ENCODE results near the gene MXD3.
"Not testable (repeated sequence)": the region's sequence is repeated elsewhere in the genome, so short reads cannot be mapped to it uniquely, and the experiment has no call there.

MXD3 gene

DNA sequence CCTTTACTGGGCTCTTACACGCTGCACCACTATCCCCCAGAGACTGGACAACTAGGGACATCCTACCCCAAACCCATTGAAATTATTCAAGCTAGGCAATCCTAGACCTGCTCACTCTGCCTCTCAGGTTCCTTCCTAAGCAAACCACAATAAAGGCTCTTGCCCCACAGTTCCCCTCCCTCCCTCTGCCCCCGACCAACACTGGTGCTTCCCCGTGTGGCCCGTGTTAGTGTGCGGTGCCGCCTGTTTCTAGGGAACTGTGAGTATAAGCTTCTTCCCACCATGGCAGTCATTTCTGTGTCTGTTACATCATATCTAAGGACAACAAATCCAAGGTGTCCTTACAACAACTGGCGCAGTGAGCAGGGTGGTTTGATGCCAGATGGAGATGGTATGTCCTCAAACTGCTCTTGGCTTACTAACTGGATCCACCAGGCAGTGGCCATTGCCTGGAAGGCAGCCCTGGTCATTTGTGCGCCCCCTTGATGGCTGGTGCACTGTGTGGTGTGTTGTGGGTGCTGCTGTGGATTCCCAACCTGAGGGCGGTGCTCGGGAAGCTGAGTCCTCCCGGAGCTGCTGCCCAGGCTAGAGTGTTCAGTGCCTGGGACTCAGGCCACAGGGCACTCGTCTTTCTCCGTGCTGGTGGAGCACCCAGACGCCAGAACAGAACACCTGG lies 8.4 kb upstream of the MXD3 start:
- no peak for DNase-seq (ENCODE audit: low read depth, low spot score)

DNA sequence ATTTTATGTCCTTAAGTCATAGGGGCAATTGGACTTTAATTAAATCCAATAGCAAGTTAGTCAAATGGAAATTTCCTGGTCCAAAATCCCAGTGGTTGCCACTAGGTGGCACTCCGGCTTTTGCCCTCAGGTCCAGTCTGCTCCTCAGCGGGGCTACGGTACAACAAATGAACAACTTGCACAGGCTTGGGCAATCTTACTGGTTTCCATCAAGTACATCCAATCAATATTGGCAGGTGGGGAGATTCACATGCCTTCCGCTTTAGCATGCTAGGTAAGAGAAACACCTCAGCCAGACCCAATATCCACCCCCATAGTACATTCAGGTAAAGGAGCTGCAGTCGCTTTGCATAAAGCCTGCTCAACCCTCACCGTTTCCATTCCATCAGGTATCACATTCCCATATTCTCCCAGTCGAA lies 6.3 kb upstream of the MXD3 start:
- no peak for DNase-seq (ENCODE audit: low read depth, low spot score)

DNA sequence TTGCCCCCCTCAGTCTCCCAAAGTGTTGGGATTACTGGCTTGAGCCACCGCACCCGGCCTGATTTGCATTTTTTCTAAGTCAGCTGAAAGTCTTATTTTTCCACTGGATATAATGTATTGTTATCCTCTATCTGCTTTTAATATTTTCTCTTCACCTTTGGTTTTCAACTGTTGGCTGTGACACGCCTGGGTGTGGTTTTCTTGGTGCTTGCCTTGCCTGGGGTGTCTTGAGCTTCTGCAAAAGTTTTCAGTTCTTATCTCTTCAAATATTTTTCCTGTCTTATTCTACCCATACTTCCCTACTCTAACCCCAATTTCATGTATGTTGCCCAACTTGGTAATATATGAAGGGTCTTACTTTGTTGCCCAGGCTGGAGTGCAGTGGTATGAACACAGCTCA lies 4.3 kb upstream of the MXD3 start:
- DNase-seq (ENCODE audit: low read depth, low spot score), result no peak

DNA sequence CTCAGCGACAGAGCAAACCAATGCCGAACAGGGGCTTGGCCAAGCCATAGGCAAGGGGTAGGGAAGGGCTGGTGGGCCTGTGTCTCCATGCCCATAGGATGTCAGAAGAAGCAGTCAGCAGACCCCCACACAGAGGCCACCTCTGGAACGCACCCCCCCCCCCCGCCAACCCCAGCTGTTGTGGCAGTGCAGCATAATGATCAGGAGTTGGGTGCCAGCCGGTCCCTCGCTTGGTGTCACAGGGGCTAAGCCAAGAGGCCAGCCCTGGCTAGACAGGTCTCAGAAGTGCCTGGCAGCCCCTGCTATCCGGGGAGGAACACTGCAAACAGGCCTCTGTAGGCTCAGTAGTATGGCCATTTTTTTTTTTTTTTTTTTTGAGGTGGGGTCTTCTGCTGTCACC lies 3.7 kb upstream of the MXD3 start:
- no peak for DNase-seq (ENCODE audit: low read depth, low spot score)

DNA sequence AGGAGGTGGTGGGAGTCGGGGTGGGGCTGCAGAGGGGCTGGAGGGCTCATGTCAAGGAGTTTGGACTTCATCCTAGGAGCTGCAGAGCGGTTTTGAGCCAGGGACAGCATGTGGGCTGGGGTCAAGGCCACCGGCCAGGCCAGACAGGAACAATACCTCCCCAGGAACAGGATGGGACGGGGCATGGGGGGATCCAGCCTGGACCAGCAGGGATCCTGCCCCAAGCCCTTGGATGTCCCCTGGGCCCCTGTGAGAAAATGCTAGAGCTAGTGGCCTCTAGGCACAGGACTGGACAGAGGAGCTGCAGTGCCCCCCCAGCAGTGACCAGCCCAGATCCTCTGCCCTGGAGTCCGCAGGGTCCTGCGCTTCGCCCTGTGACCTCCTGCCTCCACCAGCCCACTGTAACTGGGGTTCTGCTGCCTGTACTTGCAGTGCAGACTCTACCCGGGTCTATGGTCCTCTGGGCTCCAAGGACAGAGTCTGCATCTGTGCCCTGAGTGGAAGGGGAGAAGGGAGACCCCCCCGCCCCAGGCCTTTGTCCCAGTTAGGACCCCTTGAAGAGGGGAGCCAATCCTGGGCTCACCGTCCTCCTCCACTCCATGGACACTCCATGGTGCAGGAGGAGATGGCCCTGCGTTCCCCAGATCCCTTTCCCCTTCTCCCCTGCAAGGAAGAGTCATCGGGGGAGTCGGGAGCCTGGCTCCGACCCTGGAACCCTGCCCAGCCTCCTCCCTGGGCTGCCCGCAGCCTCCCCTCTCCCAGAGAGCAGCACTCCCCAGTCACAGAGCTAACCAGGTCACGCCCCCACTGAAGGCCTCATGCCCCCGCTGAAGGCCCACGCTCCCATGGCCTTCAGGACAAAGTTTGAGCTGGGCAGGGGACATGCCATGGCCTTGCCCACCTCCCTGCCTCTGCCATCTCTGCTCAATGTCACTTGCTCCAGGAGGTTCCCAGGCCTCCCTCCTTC lies 3.0 kb upstream of the MXD3 start:
- no peak for DNase-seq (ENCODE audit: low read depth, low spot score)

DNA sequence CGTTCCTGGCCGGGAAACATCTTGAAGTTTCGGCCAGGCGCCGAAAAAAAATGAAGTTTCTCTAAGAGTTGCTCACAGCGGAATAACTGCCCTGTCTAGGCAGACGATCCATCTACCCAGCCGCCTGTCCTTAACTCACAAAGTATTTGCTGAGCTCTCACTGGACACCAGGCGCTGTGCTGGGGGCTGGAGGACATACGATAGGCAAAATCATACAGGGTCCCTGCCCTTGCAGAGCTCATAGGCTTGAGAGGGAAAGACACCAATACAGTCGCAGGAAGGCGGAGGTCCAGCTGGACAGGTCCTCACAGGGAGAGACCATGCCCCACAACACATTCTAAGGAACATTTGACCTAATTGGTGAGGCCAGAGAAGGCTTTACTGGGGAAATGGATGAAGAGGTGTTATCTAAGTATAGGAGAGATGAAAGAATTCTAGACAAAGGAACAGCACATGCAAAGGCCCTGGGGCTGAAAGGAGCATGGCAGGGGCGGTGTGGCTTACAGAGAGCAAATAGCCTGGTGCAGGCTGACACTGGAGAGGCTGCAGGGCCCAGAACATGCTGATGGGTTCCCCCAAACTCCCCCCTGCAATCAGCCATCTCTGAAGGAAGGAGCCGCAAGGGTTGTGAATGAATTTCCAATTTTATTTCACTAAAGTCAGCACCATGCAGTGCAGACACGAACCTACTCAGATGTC lies 2.0 kb upstream of the MXD3 start:
- no peak for DNase-seq (ENCODE audit: low read depth, low spot score)

DNA sequence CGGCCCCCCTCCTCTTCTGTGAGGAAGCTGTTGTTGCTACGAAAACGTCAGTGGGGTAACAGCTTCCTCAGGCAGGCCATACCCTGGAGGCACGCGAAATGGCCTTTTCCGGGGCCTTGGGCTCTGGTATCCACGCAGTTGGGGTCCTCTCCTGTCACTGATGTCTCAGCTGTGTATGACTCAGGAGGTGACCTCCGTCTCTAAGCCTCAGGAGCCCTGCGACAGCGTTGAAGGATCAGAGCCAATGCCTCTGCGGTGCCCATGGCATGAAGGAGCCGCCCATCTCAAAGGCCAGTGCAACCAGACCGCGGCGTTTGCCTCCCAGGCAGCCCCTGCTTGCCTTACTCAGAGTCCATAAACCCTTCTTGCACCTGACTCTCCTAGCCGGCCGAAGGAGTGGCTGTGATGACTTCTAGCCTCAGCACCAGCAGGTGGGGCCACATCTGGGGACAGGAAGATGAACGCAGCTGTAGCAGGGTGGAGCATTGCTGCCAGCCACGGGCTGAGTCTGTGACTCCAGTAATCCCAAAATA lies 1.0 kb upstream of the MXD3 start:
- DNase-seq (ENCODE audit: low read depth, low spot score), result no peak

DNA sequence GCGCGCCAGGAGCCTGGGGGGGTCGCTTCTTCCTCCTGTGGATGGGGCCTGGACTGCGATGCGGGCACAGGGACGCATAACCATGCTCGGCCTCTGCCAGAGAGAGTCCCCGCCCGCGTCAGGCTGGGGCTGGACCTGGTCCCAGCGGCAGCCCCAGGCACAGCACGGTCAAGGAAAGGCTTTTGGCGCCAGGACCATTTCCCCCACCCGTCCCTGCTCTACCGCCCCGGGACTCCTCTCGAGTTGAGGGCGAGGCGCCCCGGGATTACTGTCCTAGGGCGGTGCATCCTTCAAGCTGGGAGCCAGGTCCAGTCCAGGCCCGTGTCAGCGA lies 341 bp downstream of the MXD3 start:
- no peak for DNase-seq (ENCODE audit: low read depth, low spot score)

DNA sequence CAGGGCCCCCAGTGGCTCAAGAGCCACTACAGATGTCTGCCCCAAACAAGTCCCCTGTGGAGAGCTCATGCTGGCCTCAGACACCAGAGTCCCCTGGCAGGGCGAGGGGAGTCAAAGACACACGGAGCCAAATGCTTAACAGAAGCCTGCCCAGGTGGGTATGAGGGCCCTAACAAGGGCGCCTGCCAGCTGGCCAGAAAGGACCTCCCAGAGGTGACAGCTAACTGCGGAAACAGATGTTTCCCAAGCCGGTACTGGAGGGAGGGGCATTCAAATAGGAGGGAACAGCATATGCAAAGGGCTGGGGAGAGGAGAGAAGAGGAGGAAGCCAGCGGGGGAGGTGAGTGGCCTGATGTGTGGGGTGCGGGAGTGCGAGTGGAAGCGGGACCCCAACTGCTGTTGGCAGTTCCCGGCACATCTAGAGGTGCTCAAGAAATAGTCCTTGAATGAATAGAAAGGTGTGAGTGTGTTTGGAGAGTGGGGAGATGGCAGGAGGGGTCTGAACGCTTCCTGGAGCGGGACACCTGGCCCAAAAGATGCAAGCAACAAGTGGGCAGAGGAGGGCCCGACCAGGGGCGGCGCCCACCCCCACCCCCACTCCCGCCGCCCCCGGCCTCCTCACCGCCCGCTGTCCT lies 824 bp downstream of the MXD3 start:
- no peak for DNase-seq (ENCODE audit: low read depth, low spot score)

DNA sequence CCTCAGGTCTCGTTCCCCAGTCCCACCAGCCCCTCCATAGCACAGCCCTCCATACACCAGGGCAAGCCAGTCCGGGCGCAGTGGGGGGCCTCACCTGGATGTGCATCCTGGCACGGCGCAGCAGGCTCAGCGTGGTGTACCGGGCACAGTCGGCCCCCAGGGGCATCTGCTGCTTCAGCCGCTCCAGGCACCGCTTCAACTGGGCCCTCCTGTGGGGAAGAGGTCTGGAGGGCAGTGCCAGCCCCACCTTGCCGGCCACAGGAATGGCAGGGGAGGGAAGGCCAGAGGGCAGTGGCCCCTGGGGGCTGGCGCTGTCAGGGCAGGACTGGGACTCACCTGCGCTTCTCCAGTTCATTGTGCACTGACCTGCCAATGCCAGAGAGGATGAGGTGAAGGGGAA lies 1.4 kb downstream of the MXD3 start:
- no peak for DNase-seq (ENCODE audit: low read depth, low spot score)

DNA sequence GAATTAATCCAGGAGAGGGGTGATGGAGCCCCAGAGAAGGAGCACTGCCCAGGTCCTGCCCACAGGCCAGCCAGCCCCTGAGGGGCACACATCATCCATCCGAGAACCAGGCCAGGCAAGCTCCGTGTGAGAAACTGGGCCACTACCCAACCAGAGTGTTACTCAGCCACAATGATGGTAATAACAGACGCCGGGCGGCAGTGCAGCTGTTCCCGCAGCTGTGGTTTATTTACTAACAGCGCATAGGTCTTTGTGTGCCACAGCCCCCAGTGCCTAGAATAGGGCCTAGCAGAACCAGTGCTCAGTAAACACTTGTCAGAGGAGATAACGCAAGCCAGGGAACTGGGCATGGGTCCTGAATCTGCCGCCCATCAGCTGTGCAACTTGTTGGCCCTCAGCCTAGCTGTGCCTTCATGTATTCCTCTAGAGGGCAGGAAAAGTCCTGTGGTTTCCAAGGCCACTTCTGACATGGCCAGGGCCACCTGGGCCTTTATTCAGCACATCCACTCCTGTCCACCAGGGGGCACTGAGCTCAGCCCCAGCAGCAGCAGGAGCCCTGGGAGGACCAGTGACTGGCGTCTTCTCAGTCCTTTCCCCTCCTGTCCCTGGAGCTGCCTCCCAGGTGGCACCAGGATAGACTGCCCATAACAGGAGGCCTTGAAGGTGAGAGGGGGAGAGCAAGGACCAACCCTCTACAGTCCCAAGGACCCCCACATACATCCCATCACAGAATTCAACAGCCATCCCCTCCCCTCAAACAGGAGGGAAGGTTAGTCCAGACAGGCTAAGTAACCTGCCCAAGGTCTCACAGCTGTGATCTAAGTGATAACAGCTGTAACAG lies 2.1 kb downstream of the MXD3 start:
- DNase-seq (ENCODE audit: low read depth, low spot score), result no peak

DNA sequence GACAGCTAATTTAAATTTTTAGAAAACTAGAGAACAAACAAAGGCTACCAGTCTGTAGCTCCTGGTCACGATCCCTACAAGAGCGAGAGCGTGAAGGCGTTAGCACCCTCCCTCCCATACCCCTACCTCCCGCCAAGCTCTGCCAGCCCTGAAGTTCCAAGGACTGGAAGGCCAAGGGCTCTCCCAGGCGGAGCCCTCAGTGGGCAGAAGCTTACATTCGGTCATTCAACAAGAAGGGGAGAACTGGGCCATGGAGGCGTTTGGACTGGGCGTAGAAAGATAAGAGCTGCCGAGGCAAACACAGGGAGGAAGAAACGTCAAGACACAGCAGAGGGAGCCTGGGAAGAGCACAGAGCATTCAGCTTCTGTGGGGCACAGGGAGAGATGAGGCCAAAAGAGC lies 3.0 kb downstream of the MXD3 start:
- DNase-seq (ENCODE audit: low read depth, low spot score), result no peak

DNA sequence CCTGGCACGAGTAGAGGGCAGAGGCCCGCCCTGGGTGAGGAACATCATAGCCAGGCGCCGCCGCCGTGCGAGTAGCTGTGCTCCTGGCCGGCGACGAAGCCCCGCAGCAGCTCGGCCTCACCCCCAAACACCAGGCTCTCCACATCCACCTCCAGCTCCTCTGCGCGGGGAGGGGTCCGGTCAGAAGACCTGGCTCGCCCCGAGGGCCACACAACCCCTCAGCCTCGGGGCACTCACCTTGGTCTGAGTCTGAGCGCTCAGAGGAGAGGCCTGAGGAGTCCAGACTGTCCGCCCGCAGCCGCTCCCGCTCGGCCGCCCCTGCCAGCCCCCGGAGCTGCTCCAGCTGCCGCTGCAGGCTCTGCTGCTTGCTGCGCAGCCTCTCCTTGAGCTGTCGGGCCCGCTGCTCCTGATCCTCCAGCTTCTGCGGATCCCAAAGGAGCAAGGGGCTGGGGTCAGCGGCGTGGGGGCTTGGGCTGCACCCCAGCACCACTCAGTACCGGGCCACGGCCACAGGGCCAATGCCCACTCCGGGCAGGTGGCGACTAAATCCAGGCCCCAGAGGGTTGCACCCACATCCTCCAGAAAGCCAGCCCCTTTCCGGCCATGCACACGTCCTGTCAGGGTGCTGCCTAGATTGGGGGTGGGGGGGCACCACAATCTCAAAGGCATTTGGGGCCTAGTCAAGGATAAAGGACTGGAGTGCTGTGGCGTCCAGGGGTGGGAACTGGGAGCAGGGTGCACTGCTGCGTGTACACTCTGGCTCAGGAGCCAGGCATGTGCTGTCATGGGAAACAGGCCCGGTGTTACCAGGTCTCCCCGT lies 3.9 kb downstream of the MXD3 start:
- no peak for DNase-seq (ENCODE audit: low read depth, low spot score)

DNA sequence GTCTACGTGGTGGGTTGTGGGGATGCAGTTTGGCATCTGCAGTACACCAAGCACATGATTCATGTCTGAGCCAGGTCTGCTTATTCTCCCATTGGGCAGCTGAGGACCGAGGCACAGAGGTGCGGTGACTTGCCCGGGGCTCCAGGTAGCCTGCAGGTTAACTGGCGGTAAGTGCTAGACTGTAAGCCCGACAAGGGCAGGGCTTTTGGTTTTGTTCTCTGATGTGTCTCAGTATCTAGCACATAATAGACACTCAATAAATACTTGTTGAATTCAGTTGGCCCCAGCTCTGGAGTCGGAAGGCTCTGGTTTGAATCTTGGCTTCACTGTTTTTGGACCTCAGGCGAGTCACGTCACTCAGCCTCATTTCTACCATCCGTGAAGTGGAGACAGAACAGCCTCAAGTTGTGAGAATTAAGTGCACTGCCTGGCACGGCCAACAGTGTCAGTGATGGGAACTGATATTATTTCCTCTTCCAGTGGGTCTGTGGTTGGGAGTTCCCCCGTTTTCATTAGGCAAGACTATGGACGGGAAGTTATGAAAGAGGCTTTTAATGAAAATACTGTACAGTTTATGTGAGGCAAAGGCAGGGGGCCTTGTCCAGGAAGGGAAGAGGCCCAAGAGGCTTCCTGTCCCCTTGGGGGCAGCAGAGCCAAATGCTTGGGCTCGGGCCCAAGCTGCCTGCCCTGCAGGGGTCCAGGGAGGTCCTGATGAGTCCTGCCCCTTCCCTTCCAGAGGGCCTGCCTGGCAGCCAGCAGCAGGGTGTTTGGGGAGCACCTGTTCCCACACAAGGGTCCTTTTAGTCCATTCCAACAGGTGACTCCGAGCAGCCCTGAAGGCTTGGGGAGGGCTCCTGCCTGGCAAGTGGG lies 4.8 kb downstream of the MXD3 start:
- DNase-seq (ENCODE audit: low read depth, low spot score), result no peak

DNA sequence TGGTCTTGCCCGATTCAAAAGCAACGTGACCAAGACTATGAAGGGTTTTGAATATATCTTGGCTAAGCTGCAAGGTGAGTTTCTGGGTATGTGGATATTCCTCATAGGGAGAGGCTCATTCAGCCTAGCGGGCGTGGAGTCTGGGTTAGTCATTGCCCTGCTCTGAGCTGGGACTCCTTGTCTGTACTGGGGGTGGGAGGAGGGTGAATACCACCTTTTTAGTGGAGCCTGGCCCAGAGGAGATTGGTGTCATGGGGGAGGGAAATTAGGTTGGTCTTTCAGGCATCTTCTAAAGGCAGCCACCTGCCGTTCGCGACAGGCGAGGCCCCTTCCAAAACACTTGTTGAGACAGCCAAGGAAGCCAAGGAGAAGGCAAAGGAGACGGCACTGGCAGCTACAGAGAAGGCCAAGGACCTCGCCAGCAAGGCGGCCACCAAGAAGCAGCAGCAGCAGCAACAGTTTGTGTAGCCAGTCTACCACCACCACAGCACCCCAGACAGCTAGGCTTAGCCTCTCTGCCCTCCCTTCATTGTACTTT lies 5.5 kb downstream of the MXD3 start:
- not testable (repeated sequence) for DNase-seq (ENCODE audit: low read depth, low spot score)

DNA sequence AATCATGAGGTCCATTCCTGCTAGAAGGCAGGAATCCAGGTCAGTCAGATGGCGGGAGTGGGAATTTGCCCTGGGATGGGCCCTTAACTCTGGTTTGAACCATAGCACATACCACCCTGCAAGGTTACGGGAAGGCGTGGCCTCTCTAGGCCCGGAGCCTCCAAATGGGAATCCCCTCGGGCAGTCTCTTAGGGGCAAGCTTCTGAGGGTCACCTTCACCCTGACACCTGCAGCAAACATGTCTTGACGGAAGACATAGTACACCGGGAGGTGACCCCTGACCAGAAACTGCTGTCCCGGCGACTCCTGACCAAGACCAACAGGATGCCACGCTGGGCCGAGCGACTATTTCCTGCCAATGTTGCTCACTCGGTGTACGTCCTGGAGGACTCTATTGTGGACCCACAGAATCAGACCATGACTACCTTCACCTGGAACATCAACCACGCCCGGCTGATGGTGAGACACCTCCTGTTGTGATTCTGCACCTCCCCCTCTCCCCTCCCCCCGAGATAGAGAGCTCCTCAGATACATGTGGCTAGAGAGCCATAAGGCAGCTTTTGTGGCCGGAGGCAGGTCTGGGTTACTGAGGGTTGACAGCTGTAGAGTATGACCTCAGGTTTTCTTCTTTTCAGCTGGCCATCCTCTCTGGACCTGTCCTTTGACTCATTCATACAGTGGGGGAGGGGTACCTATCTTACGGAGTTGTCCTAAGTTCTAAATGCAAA lies 7.1 kb downstream of the MXD3 start:
- no peak for DNase-seq (ENCODE audit: low read depth, low spot score)

DNA sequence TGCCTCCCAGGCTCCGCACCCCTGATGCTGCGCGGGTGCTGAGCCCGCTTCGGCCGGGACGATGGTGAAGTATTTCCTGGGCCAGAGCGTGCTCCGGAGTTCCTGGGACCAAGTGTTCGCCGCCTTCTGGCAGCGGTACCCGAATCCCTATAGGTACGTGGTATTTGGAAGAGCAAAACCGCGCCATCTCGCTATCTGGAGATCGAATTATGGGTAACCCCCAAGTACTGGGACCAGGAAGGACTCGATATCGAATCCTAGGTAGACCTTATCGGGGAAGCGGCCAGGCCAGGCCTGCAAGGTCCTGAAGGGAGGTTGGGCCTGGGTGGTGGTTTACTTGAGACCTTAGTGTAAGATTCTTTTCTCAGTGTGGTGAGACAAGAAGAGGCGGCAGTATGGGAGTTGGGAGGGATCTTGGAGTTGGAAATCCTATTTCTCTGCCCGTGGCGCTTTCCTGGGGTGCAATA lies 7.7 kb downstream of the MXD3 start:
- no peak for DNase-seq (ENCODE audit: low read depth, low spot score)
